GM15510 (cell line): ENCODE results near the gene FAM240A.

ENCODE experiments used
- POLR2A ChIP-seq: IDR thresholded peaks from 3 replicates; pipeline ENCODE4 v1.6.1; 2011; ENCODE audit warnings: borderline replicate concordance; ENCODE audit not compliant: insufficient read length; ENCODE audit errors: extremely low read depth

FAM240A gene

GRCh38 chr3:46664188-46664970 lies 52.1 kb downstream of the FAM240A start:
- no peak for TF ChIP-seq POLR2A

DNA sequence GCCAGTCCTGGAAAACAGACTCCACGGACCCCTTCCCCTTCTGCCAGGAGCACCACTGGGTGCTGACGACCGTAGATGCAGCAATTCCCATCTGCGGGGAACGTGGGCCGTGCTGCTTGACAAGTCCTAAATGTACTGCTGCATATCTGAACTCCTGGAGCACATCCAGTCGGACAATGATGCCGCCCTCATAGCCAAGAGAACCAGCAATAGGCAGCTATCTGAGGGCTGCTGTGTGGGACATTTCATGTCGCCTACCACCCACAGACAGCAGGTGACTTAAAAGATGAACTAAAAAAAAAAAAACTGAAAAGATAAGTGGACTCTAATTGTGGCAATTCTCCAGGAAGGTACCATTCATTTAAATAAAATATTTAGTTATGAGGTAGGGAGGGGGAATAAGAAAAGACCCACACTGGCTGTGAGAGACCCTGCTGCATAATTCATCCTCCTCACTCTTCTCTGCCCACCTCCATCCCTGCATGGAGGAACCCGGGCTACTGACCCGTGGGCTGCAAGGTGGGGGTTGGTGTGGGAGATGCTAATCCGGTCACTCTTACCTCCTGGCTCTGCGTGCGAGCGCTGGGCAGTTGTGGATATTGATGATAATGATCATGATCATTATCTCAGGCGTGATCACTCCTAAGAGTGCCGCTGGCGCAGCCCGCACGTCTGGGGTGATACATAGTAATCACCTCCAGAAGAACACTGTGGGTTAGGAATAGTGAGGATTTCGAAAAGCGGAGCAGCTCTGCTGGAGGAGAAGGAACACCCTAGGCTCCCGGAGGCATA lies 52.8 kb downstream of the FAM240A start:
- no peak for TF ChIP-seq POLR2A

DNA sequence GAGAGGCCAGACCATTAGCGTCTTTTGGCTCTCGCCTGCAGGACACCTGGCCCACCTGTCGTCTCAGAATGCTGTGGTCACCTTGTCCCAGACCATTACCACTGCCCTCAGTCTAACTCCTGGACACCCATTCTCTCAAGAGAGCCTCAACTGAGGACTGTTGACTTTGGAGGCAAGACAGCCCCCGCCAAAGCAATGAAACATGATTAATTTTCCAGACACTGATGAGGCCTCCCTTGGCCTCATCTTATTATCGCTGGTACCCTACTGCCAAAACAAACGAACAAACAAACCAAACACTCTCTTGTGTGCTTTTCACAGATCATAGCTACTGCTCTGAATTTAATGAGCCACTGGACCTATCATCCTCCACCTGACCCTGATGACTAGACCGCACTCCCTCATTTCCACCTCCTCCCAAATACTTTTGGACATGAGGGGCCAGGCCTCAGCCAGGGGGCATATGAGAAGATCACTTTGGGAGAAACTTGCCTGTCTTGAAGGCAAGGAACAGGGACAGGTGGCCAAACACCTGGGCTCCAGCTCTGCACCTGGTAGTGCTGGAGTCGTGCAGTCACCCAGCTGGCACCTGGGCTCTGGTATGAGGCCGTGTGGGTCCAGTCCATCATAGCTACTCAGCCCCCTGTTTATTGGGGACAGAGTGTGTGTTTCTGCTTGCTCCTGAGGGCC lies 53.6 kb downstream of the FAM240A start:
- TF ChIP-seq POLR2A, result no peak

GRCh38 chr3:46666453-46666845 lies 54.1 kb downstream of the FAM240A start:
- no peak for TF ChIP-seq POLR2A

DNA sequence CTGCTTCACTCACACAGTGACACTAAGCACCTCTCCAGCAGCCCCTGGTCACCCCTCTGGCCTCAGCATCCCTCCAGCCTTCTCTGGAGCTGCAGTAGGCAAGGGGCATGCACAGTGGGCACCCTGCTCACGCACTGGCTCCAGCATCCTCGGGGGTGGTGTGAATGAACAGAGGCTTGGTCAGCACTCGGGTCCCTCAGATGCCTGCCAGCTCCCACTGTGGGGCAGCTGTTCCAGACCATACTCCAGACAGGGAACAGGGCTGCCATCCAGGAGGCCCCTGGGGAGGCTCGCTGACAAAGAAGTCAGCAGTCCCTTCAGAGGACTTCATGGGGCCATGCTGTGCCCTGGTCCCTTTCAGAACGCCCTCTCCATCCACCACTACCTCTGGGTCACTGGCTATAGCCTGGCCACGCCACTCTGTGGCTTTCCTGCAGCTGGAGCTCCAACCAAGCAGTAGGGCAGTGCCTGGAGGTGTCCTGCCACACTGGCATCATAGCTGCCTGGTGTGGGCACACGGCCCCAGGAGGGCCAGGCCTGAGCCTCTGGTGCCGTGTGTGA lies 54.8 kb downstream of the FAM240A start:
- TF ChIP-seq POLR2A, result no peak

DNA sequence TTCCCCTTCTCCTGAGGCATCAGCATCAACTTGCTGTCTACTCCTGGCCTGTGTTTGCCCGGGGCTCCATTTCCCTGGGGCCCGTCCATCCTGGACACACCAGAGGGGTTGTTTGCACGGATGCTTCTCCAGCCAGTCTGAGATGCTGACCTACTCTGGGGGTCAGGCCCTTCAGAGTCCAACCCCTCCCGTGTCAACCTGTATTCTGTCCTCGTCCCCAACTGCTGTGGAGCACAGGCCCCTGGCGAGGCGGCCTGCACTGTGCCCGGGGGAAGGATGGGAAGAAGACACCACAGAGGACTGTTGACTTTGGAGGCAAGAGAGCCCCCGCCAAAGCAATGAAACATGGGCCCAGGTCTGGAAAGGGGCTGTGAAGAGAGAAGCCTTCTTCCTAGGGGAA lies 55.3 kb downstream of the FAM240A start:
- TF ChIP-seq POLR2A, result no peak

DNA sequence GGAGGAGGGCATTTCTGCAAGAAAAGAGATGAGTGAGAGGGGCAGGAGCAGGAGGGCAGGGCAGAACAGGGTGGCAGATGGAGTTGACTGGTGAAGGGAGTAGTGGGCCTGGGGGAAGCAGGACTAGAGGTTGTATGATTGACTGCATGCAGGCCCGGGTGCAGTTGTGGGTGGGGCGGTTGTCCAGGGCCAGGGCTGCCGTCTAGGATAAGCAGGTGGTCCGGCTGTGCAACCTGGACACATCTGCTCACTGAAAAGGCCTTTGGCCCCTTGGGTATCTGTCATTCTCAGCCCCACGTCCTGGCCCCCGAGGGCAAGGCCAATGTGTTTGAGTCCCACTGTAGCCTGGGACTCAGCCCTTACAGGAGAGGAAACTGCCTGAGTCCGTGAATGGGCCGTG lies 55.8 kb downstream of the FAM240A start:
- TF ChIP-seq POLR2A, result no peak

DNA sequence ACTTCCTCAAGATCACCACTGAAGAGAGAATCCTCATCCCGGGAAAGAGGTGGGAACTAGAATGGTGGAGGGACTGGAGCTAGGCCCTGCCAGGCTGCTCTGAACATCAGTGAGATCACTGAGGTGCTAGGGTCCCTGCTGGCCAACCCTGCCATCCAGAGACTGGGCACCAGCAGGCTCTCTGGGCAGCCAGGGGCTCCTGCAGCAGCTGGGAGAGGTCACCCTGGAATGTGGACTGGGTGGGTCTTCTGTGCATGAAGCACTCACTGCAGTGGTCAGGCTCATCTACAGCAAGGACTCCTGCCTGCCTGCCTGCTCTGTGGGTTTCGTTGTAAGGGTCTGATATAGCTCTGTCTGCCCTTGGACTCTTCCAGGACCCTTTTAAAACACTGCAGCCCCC lies 56.3 kb downstream of the FAM240A start:
- no peak for TF ChIP-seq POLR2A

- TF ChIP-seq POLR2A, result no peak
These were observed 57.1 kb downstream of the FAM240A start for GRCh38 chr3:46669191-46669999.

- no peak for TF ChIP-seq POLR2A
These were observed 57.9 kb downstream of the FAM240A start for GRCh38 chr3:46670000-46670890.

DNA sequence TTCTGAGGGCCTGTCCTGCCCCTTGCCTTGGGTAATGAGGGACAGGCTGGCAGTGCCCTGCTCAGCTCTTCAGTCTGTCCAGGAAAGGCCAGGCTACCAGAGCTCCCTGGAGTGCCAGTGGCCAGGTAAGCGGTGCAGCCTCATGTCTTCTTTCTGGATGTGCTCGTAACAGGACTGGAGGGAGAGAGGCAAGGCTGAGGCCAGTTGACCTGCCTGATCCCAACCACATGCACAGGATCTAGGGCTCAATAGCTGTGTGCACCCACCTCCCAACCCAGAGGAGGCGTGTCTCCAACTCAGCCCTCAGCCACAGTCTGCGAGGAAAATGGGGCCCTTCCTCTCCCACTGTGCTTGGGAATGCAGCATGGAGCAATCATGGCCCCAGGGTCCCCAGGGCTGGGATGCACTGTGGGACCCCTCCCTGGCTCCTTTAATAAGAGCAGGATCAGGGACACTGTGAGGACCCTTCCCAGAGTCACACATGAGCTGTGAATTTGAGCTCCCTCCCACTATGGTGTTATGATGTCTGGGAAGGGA lies 58.6 kb downstream of the FAM240A start:
- no peak for TF ChIP-seq POLR2A

DNA sequence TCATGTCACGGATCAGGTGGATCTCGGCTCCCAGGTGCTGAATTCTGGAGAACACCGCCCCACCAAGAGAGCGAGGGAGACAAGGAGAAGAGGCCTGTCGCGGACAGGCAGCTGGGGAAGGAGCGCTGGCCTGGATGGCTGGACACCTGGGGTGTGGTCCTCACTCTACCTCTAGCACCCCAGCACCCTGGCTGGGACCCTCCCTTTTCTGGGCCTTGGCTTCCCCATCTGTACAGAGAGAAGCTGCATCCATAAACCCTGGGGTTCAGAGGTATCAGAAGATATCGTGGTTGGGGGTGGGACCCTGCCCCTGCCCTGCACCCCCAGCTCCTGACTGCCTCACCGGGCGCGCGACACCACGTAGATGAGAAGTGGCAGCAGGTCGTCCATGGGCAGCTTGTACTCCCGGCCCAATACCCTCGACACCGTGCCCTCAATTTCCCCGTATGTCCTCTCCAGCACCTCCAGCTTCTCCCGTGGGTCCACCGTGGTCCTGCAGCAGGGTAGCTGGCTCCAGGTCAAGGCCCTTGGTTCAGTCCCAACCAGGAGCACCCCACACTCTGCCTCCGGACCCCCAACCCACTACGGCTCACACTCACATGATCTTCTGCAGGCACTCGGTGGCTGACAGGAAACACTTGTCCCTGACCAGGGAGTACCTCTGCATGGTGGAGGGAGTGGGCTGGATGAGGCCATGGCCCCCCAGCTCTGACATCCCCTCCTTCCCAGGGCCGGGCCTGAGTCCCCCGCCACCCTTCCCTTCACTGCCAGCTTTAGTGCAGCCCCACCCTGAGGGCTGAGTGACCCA lies 59.4 kb downstream of the FAM240A start:
- TF ChIP-seq POLR2A, result no peak
